ENCODE results near the gene RAD51B. TPM values are rescaled to one million over a fixed set of nuclear protein-coding genes. Genes with fewer than 3 reads are reported as not detected.
A peak's percentile ranks its signal among the peaks of the same experiment; 100 is the strongest.

The RAD51B gene
- total and polyA plus RNA-seq, 5 donors: 0.88 to 5.3 (median 3.3) TPM

GRCh38 chr14:68011406-68012028, 191.9 kb downstream of the RAD51B start:
- peak in 1 of 2 donors; percentile 60 for ATAC-seq
- Histone ChIP-seq H3K9me3 (ENCODE audit: control insufficient read depth, low read length) (no peaks in the 10 kb centered on the region), H3K27me3 (ENCODE audit: control insufficient read depth, insufficient read depth) (no peaks in the 10 kb centered on the region), H3K27ac (ENCODE audit: low read length) (no peak overlapping the region), H3K4me1 (ENCODE audit: control insufficient read depth, insufficient read depth, low read length) (peaks cover 2% of the 10 kb centered on the region), H3K4me3 (ENCODE audit: low read length) (no peak overlapping the region)
- 38% methylated on average over 4 of the region's 4 CpGs for whole genome bisulfite sequencing
- intact Hi-C loops (cut with DNase I): no loop called here
- DNase-seq: no peak

- Histone ChIP-seq H3K27ac (ENCODE audit: low read length) (no peak overlapping the region), H3K27me3 (ENCODE audit: control insufficient read depth, insufficient read depth) (no peaks in the 10 kb centered on the region), H3K9me3 (ENCODE audit: control insufficient read depth, low read length) (no peaks in the 10 kb centered on the region), H3K4me1 (ENCODE audit: control insufficient read depth, insufficient read depth, low read length) (peaks cover 2% of the 10 kb centered on the region), H3K4me3 (ENCODE audit: low read length) (no peak overlapping the region)
- ATAC-seq: no peak
- intact Hi-C loops (cut with DNase I): no loop called here
- DNase-seq: no peak
- WGBS: 76% methylated on average over 1 of the region's 1 CpG
These were observed 193.3 kb downstream of the RAD51B start for GRCh38 chr14:68012871-68013270.

- Histone ChIP-seq H3K9me3 (ENCODE audit: control insufficient read depth, low read length) (no peaks in the 10 kb centered on the region), H3K27ac (ENCODE audit: low read length) (no peak overlapping the region), H3K4me1 (ENCODE audit: control insufficient read depth, insufficient read depth, low read length) (peaks cover 2% of the 10 kb centered on the region), H3K4me3 (ENCODE audit: low read length) (no peak overlapping the region), H3K27me3 (ENCODE audit: control insufficient read depth, insufficient read depth) (no peaks in the 10 kb centered on the region)
- intact Hi-C loops (cut with DNase I): no loop called here
- no peak for ATAC-seq
- WGBS: 81% methylated on average over 2 of the region's 2 CpGs
- no peak for DNase-seq
These were observed 193.7 kb downstream of the RAD51B start for GRCh38 chr14:68013326-68013725.

- WGBS: 75% methylated on average over 2 of the region's 2 CpGs
- Histone ChIP-seq H3K9me3 (ENCODE audit: control insufficient read depth, low read length) (no peaks in the 10 kb centered on the region), H3K27ac (ENCODE audit: low read length) (no peak overlapping the region), H3K4me3 (ENCODE audit: low read length) (no peak overlapping the region), H3K4me1 (ENCODE audit: control insufficient read depth, insufficient read depth, low read length) (peaks cover 2% of the 10 kb centered on the region), H3K27me3 (ENCODE audit: control insufficient read depth, insufficient read depth) (no peaks in the 10 kb centered on the region)
- DNase-seq: no peak
- ATAC-seq: no peak
- intact Hi-C loops (cut with DNase I): no loop called here
These were observed 195.2 kb downstream of the RAD51B start for GRCh38 chr14:68014771-68015170.

GRCh38 chr14:68015356-68016254, 196.0 kb downstream of the RAD51B start:
- ATAC-seq: no peak
- Histone ChIP-seq H3K4me3 (ENCODE audit: low read length) (no peak overlapping the region), H3K27me3 (ENCODE audit: control insufficient read depth, insufficient read depth) (no peaks in the 10 kb centered on the region), H3K4me1 (ENCODE audit: control insufficient read depth, insufficient read depth, low read length) (peaks cover 2% of the 10 kb centered on the region), H3K9me3 (ENCODE audit: control insufficient read depth, low read length) (no peaks in the 10 kb centered on the region), H3K27ac (ENCODE audit: low read length) (no peak overlapping the region)
- 86% methylated on average over 12 of the region's 12 CpGs for WGBS
- intact Hi-C loops (cut with DNase I): no loop called here
- no peak for DNase-seq

- H3K4me3 ChIP-seq (ENCODE audit: low read length): no peak overlapping the region
These were observed 196.8 kb downstream of the RAD51B start for GRCh38 chr14:68016255-68016914.

GRCh38 chr14:68018598-68018997, 199.0 kb downstream of the RAD51B start:
- H3K27me3 ChIP-seq (ENCODE audit: control insufficient read depth, insufficient read depth): no peaks in the 10 kb centered on the region
- ATAC-seq (no peak), DNase-seq (no peak)
- no peaks in the 10 kb centered on the region for H3K9me3 ChIP-seq (ENCODE audit: control insufficient read depth, low read length)
- H3K27ac ChIP-seq (ENCODE audit: low read length): no peak overlapping the region
- H3K4me3 ChIP-seq (ENCODE audit: low read length): no peak overlapping the region
- WGBS: 96% methylated on average over 1 of the region's 1 CpG
- intact Hi-C loops (cut with DNase I): no loop called here
- peaks cover 2% of the 10 kb centered on the region for H3K4me1 ChIP-seq (ENCODE audit: control insufficient read depth, insufficient read depth, low read length)

More at GRCh38 chr14:68016255-68016914, 196.8 kb downstream of the RAD51B start:
- intact Hi-C loops (cut with DNase I): no loop called here
- no peak for DNase-seq
- Histone ChIP-seq H3K9me3 (ENCODE audit: control insufficient read depth, low read length) (no peaks in the 10 kb centered on the region), H3K27me3 (ENCODE audit: control insufficient read depth, insufficient read depth) (no peaks in the 10 kb centered on the region), H3K27ac (ENCODE audit: low read length) (no peak overlapping the region), H3K4me1 (ENCODE audit: control insufficient read depth, insufficient read depth, low read length) (peaks cover 4% of the 10 kb centered on the region)
- ATAC-seq: no peak

GRCh38 chr14:68020493-68020892, 200.9 kb downstream of the RAD51B start:
- no peak overlapping the region for H3K27ac ChIP-seq (ENCODE audit: low read length)

GRCh38 chr14:68020999-68021663, 201.6 kb downstream of the RAD51B start:
- 29% methylated on average over 4 of the region's 4 CpGs for WGBS

More at GRCh38 chr14:68020493-68020892, 200.9 kb downstream of the RAD51B start:
- Histone ChIP-seq H3K27me3 (ENCODE audit: control insufficient read depth, insufficient read depth) (no peaks in the 10 kb centered on the region), H3K4me1 (ENCODE audit: control insufficient read depth, insufficient read depth, low read length) (peaks cover 2% of the 10 kb centered on the region), H3K4me3 (ENCODE audit: low read length) (no peak overlapping the region), H3K9me3 (ENCODE audit: control insufficient read depth, low read length) (no peaks in the 10 kb centered on the region)
- DNase-seq (no peak), ATAC-seq (no peak)
- intact Hi-C loops (cut with DNase I): no loop called here
- WGBS: 99% methylated on average over 1 of the region's 1 CpG

GRCh38 chr14:68027276-68027675, 207.7 kb downstream of the RAD51B start:
- Histone ChIP-seq H3K9me3 (ENCODE audit: control insufficient read depth, low read length) (no peaks in the 10 kb centered on the region), H3K27ac (ENCODE audit: low read length) (no peak overlapping the region), H3K27me3 (ENCODE audit: control insufficient read depth, insufficient read depth) (no peaks in the 10 kb centered on the region), H3K4me3 (ENCODE audit: low read length) (no peak overlapping the region), H3K4me1 (ENCODE audit: control insufficient read depth, insufficient read depth, low read length) (no peaks in the 10 kb centered on the region)
- intact Hi-C loops (cut with DNase I): no loop called here
- DNase-seq (no peak), ATAC-seq (no peak)
- 94% methylated on average over 5 of the region's 5 CpGs for WGBS

More at GRCh38 chr14:68020999-68021663, 201.6 kb downstream of the RAD51B start:
- H3K27me3 ChIP-seq (ENCODE audit: control insufficient read depth, insufficient read depth): no peaks in the 10 kb centered on the region
- ATAC-seq: no peak
- intact Hi-C loops (cut with DNase I): no loop called here
- no peak for DNase-seq
- no peak overlapping the region for H3K4me3 ChIP-seq (ENCODE audit: low read length)
- H3K4me1 ChIP-seq (ENCODE audit: control insufficient read depth, insufficient read depth, low read length): peaks cover 2% of the 10 kb centered on the region
- no peak overlapping the region for H3K27ac ChIP-seq (ENCODE audit: low read length)
- no peaks in the 10 kb centered on the region for H3K9me3 ChIP-seq (ENCODE audit: control insufficient read depth, low read length)

All from right cardiac atrium (tissue), 5 donors.